ENCODE measurements around the gene ZNF8.

Gene ZNF8

GRCh38 chr19:58338336-58338735, 59.6 kb downstream of the ZNF8 start:
- DNase-seq, result no peak

- DNase-seq, result no peak
Measured at GRCh38 chr19:58338825-58339558, 60.2 kb downstream of the ZNF8 start.

GRCh38 chr19:58345558-58345957, 66.8 kb downstream of the ZNF8 start:
- DNase-seq, result no peak

GRCh38 chr19:58346961-58347929, 68.5 kb downstream of the ZNF8 start:
- peak; percentile 79 for DNase-seq

- DNase-seq, result peak; percentile 10
Measured at GRCh38 chr19:58348080-58348479, 69.3 kb downstream of the ZNF8 start.

GRCh38 chr19:58349590-58349989, 70.8 kb downstream of the ZNF8 start:
- no peak for DNase-seq

GRCh38 chr19:58350001-58350861, 71.5 kb downstream of the ZNF8 start:
- DNase-seq, result no peak

- DNase-seq, result no peak
Measured at GRCh38 chr19:58350871-58351557, 72.3 kb downstream of the ZNF8 start.

- no peak for DNase-seq
Measured at GRCh38 chr19:58351558-58351878, 72.8 kb downstream of the ZNF8 start.

GRCh38 chr19:58351990-58352755, 73.4 kb downstream of the ZNF8 start:
- no peak for DNase-seq
